Effector CD4-positive, alpha-beta T cell (primary cell): ENCODE measurements around the gene KLHDC3.

ENCODE experiments used
- DNase-seq: peaks from one replicate; pipeline ENCODE4 v3.0.0-alpha.2; 2020
- total RNA-seq: gene quantifications from one replicate; lab custom pipeline; 2026; lab: John Stamatoyannopoulos, UW

The KLHDC3 gene
- 39.0 reads per million, percentile 63 among the genes with 10 or more reads in this experiment for total RNA-seq

GRCh38 chr6:43013843-43014433 lies at the start of gene KLHDC3, which contains the start of gene MEA1:
TSS of gene KLHDC3 (plus strand) at chr6:43014249. CDS start at chr6:43017193, 2,944 bp downstream.
TSS of gene MEA1 (minus strand) at chr6:43013946. CDS start at chr6:43013813, 133 bp downstream.
- DNase-seq, result peak; percentile 96

- no peak for DNase-seq
These were observed 47.5 kb upstream of the KLHDC3 start for GRCh38 chr6:42966571-42966970.

- no peak for DNase-seq
These were observed 46.8 kb upstream of the KLHDC3 start for GRCh38 chr6:42967228-42967627.

- DNase-seq, result no peak
These were observed 45.8 kb upstream of the KLHDC3 start for GRCh38 chr6:42968126-42968701.

GRCh38 chr6:42968783-42969182 lies 45.3 kb upstream of the KLHDC3 start:
- DNase-seq, result no peak

- no peak for DNase-seq
These were observed 44.6 kb upstream of the KLHDC3 start for GRCh38 chr6:42969431-42969830.

- DNase-seq, result no peak
These were observed 44.1 kb upstream of the KLHDC3 start for GRCh38 chr6:42969934-42970333.

- no peak for DNase-seq
These were observed 43.0 kb upstream of the KLHDC3 start for GRCh38 chr6:42970871-42971612.

- DNase-seq, result no peak
These were observed 42.2 kb upstream of the KLHDC3 start for GRCh38 chr6:42971746-42972327.

- DNase-seq, result no peak
These were observed 40.1 kb upstream of the KLHDC3 start for GRCh38 chr6:42973926-42974325.

GRCh38 chr6:42974919-42975505 lies 39.0 kb upstream of the KLHDC3 start:
- DNase-seq, result no peak

- no peak for DNase-seq
These were observed 35.6 kb upstream of the KLHDC3 start for GRCh38 chr6:42978487-42978838.

- DNase-seq, result peak; percentile 94
These were observed 35.1 kb upstream of the KLHDC3 start, which contains the start of gene PEX6 for GRCh38 chr6:42978839-42979522. TSS of gene PEX6 (minus strand) at chr6:42979181. CDS start at chr6:42979150, 31 bp downstream.

- DNase-seq, result no peak
These were observed 34.4 kb upstream of the KLHDC3 start for GRCh38 chr6:42979523-42980177.

- DNase-seq, result no peak
These were observed 32.2 kb upstream of the KLHDC3 start for GRCh38 chr6:42981836-42982235.

GRCh38 chr6:42984001-42984923 lies 29.8 kb upstream of the KLHDC3 start, which contains the start of gene PPP2R5D:
TSS of gene PPP2R5D (plus strand) at chr6:42984570. CDS start at chr6:42984678, 108 bp downstream.
- peak; percentile 96 for DNase-seq

GRCh38 chr6:42984924-42985475 lies 29.0 kb upstream of the KLHDC3 start:
- no peak for DNase-seq

GRCh38 chr6:42987533-42988451 lies 26.3 kb upstream of the KLHDC3 start:
- DNase-seq, result no peak

GRCh38 chr6:42988486-42989020 lies 25.5 kb upstream of the KLHDC3 start:
- DNase-seq, result no peak
